Stomach smooth muscle (tissue), 2 donors: ENCODE measurements around the gene ISG20.

ENCODE experiments used
- H3K27ac ChIP-seq: one replicate; pipeline ENCODE4 v1.7.0; 2013; ENCODE audit warnings: mild to moderate bottlenecking, low read length, inconsistent platforms
- H3K27me3 ChIP-seq, 2 donors: one replicate each; pipeline ENCODE4 v1.7.0; 2013; ENCODE audit warnings: low read length in 2 of 2; ENCODE audit not compliant: insufficient read depth in 2 of 2, control insufficient read depth in 1 of 2
- H3K36me3 ChIP-seq, 2 donors: one replicate each; pipeline ENCODE4 v1.7.0; 2013; ENCODE audit warnings: low read length in 2 of 2; ENCODE audit not compliant: control insufficient read depth in 2 of 2, insufficient read depth in 2 of 2
- H3K4me1 ChIP-seq: one replicate; pipeline ENCODE4 v1.7.0; 2013; ENCODE audit warnings: low read length; ENCODE audit not compliant: control insufficient read depth, insufficient read depth
- H3K4me3 ChIP-seq, 2 donors: one replicate each; pipeline ENCODE4 v1.7.0; 2013; ENCODE audit warnings: low read length in 2 of 2
- H3K9ac ChIP-seq, 2 donors: one replicate each; pipeline ENCODE4 v1.7.0; 2013; ENCODE audit warnings: low read length in 2 of 2, mild to moderate bottlenecking in 1 of 2
- H3K9me3 ChIP-seq, 2 donors: one replicate each; pipeline ENCODE4 v1.7.0; 2013; ENCODE audit warnings: low read length in 2 of 2; ENCODE audit not compliant: control insufficient read depth in 2 of 2
- donor health status: healthy.
- donor health status: Pancreatic carcinoma.

Gene ISG20

DNA sequence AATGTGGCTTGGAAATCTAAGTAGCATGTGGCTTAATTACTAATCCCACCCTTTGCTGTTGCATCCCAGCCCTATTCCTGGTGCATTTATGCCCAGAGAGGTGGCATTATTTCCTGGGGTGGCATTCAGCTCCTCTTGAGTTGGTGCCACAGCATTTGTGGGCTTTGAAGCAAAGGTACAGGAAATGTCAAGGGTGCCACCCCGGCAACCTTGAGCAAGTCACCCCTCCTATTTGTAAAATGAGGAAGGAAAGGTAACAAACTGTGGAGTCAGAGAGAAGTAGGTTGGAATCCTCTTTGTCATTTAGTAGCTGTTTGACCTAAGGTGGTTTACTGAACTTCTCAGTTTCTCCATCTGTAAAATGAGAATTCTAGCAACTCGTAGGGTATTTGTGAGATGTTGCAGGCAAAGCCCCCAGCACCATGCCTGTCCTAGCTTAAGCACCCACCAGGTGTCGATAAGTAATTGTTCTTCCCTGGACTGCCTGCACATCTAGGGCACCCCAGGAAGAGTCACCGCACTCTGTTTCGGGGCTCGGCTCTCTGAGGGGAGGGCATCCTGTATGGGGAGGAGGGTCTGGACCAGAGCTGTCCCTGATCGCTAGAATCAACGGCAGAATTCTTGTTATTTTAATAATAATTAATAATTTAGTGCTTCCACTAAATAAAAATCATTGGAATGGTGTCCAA is 17.1 kb downstream of the ISG20 start:
- H3K9ac ChIP-seq = no peak overlapping the region
- H3K27me3 ChIP-seq = peaks cover 5 to 6% of the 10 kb centered on the region in 2 donors
- no peak overlapping the region for H3K4me3 ChIP-seq
- H3K9me3 ChIP-seq = no peaks in the 10 kb centered on the region
- no peak overlapping the region for H3K27ac ChIP-seq
- no peaks in the 10 kb centered on the region for H3K36me3 ChIP-seq
- H3K4me1 ChIP-seq = peaks cover 3% of the 10 kb centered on the region

DNA sequence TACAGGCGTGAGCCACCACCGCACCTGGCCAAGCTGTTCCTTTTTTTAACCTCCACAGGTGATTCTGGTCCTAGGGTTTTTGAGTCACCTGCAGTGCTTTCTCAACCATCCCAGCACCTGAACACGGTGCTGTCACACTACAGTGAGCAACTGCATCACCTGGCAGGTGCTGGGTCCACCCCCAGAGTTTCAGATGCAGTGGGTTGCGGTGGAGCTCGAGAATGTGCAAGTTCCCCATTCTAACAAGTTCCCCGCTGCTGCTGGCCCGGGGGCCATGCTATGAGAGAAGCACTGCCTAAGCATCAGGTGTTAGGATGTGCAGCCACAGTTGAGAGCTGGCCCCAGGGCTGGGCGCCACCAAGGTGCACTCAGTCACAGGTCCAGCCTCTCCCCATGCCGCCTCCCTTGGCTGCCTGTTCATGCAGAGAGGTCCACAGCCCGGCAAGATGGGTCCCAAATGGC is 18.0 kb downstream of the ISG20 start:
- H3K9ac ChIP-seq = no peak overlapping the region
- H3K27ac ChIP-seq = no peak overlapping the region
- no peaks in the 10 kb centered on the region for H3K9me3 ChIP-seq
- no peaks in the 10 kb centered on the region for H3K36me3 ChIP-seq
- peaks cover 3% of the 10 kb centered on the region for H3K4me1 ChIP-seq
- H3K4me3 ChIP-seq = no peak overlapping the region
- H3K27me3 ChIP-seq = peaks cover 5 to 6% of the 10 kb centered on the region in 2 donors

DNA sequence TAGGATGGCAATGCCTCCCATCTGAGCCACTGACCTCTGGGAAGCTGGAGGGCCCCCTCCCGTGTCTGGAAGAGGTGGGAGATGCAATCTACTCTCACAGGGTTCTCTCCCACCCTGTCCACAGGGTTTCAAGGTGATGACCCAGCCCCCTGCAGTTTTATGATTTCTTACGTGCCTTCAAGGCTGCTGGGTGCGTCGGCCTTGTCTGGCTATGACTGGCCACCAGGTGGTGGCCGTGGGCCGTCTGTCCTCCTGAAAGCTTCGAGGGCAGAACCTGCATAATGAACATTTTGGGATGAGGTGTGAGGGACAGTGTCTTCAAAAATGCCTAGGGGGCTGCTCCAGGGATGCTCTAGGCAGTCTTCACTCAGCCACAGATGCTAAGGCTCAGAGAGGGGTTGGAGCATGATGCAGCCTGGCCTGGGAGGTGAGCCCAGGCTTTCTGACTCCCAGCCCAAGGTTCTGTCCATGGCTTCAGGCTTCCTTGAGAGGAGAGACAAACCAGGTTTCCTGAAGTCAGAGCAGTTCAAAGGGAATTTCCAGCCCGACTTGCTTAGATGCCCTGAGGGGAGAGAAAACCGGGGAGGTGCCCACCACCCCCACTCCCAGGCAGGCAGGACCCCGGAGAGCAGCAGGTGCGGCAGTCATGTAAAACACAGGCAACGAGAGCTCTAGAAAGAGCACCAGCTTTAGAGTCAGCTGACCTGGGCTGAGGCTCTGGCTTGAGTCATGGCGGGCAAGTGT is 18.7 kb downstream of the ISG20 start:
- Histone ChIP-seq H3K9ac (no peak overlapping the region), H3K4me1 (peaks cover 3% of the 10 kb centered on the region), H3K27me3 (peaks cover 5 to 6% of the 10 kb centered on the region in 2 donors), H3K36me3 (no peaks in the 10 kb centered on the region), H3K27ac (no peak overlapping the region), H3K4me3 (no peak overlapping the region), H3K9me3 (no peaks in the 10 kb centered on the region)

DNA sequence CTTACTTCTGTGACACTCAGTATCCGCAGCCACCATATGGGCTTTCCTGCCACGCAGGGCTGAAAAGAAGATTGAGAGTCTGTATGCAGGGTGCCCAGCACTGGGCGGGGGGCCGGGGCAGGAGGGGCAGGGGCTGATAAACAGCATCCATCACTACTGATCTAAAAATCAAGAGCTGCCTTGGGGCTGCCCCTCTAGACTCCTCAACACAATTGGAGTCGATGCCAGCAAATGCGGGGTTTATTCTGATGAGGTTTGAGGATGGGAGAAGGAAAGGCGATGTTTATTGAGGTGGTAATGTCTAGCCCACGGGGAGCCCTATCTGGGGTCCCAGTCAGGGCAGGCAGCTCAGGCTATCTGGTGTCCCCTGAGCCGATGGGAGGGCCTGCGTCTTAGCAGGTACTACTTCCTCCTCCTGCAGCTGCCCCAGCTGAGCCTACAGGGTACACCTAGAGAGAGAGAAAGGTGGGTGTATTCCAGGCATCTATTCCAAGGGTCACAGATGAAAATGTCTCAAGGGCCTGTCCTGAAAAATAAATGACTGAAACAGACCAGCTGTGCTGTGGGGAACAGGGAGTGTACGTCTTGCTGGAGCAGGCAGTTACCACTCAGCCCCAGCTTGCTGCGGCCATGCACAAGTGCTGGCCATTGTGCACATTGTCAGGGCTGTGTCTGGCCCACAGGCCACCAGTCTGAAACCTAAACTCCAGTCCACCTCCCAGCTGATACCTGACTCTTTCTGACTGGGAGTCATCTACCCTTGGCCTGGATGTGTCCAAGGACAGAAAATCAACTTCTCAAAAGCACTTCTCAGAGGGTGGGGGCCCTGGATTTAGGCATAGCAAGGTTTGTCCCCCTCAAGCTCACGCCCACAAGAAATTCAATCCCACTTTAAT is 19.5 kb downstream of the ISG20 start:
- H3K9me3 ChIP-seq = no peaks in the 10 kb centered on the region
- no peak overlapping the region for H3K9ac ChIP-seq
- no peak overlapping the region for H3K27ac ChIP-seq
- no peak overlapping the region for H3K4me3 ChIP-seq
- H3K27me3 ChIP-seq = peaks cover 5 to 6% of the 10 kb centered on the region in 2 donors
- no peaks in the 10 kb centered on the region for H3K36me3 ChIP-seq
- peaks cover 3% of the 10 kb centered on the region for H3K4me1 ChIP-seq

DNA sequence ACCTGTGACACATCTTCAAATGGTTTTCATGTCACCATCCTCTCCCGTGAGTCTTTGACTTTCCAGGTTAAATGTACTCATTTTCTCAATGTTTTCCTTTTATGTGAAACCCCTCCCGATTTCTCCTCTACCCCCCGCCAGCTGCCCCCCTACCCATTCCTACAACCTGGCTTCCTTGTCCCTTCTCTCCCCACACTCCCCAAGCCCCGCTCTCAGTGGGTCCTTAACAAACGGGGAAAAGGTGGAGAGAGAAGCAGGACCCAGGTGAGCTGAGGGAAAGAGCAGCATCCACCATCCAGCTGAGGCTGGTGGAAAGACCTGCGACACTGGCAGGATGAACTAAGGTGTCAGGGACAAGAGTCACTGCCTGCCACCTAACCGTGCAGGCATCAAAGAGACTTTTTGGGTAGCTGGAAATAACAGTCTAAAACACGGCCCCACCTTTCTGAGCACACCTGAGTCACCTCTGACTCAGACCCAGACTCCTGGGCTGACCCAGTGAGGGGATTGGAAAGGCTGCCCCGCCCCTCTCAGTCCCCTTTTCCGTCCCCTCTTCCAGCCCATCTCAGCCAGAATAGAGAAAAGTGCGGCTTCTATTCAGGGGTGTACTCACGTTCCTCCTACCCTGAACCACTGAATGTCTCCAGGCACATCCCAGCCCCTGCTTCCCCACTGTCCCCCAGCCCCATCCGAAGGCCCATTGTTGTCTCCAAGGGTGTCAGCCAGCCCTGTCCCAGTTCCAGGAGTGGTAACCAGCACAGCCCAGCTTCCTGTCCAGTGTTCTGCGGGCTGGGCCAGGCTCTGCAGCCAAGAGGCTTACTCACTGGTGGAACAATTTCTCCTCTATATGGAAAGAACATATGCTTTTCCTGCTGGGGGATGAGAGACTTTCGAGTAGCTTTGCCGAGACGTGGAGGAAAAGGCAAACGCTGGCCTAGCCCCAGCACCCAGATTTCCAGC is 20.4 kb downstream of the ISG20 start:
- Histone ChIP-seq H3K9ac (no peak overlapping the region), H3K9me3 (no peaks in the 10 kb centered on the region), H3K4me1 (peaks cover 3% of the 10 kb centered on the region), H3K4me3 (no peak overlapping the region), H3K36me3 (no peaks in the 10 kb centered on the region), H3K27ac (no peak overlapping the region), H3K27me3 (peaks cover 5 to 6% of the 10 kb centered on the region in 2 donors)

DNA sequence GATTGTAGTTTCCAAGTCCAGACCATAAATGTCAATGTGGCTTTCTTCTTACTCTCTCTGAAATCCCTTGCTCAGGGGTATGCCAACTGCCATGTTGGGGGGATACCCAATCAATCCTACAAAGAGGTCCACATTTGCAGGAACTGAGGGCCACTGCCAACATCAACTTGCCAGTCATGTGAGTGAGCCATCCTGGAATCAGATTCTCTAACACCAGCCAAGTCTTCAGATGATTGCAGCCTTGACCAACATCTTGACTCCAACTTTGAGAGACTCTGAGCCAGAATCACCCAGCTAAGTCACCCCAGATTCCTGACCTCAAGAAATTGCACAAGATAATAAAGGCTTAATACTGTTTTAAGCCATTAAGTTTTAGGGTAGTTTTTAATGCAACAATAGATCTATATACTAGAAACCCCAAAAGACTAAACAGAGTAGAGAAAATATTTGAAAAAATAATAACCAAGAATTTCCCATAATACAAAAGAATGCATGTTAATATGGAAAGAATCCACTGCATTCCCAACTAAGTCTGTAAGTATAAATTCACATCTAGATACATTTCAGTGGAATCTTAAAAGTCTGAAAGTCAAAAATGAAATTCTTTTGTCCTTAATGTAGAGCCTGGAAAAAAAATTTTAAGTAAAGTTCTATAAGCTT is 22.4 kb downstream of the ISG20 start:
- Histone ChIP-seq H3K36me3 (no peaks in the 10 kb centered on the region), H3K27ac (no peak overlapping the region), H3K27me3 (peaks cover 5 to 6% of the 10 kb centered on the region in 2 donors), H3K4me3 (no peak overlapping the region), H3K9ac (no peak overlapping the region), H3K4me1 (peaks cover 3% of the 10 kb centered on the region), H3K9me3 (no peaks in the 10 kb centered on the region)

DNA sequence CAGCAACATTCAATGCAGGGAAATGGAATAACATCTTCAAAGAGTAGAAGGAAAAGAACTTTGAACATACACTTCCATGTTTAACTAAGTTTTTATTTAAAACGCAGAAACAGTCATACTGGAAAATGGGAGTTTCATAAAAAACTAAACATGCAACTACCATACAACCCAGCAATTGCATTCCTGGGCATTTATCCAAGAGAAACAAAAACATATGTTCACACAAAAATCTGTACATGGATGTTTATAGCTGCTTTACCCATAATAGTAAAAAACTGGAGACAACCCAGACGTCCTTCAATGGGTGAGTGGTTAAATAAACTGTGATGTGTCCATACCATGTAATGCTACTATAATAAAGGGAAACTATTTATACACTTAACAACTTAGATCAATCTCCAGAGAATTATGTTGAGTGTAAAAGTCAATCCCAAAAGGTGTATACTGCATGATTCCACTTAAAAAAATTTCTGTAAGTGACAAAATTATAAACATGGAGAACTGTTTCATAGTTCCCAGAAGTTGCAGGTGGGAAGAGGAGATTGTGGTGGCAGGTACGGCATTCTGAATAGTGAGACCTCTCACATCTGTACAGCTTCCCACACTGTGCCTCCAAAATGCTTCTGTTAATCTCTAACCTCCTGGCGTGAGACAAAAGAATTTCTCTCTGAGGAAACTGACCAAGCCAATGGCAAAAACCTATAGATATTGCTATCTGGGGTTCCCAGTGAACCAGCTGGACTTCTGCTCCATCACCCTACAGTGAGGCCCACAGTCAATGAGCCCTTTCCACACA is 23.1 kb downstream of the ISG20 start:
- H3K27me3 ChIP-seq = peaks cover 2 to 6% of the 10 kb centered on the region in 2 donors
- no peak overlapping the region for H3K27ac ChIP-seq
- H3K36me3 ChIP-seq = no peaks in the 10 kb centered on the region
- peaks cover 3% of the 10 kb centered on the region for H3K4me1 ChIP-seq
- H3K9ac ChIP-seq = no peak overlapping the region
- no peaks in the 10 kb centered on the region for H3K9me3 ChIP-seq
- H3K4me3 ChIP-seq = no peak overlapping the region

DNA sequence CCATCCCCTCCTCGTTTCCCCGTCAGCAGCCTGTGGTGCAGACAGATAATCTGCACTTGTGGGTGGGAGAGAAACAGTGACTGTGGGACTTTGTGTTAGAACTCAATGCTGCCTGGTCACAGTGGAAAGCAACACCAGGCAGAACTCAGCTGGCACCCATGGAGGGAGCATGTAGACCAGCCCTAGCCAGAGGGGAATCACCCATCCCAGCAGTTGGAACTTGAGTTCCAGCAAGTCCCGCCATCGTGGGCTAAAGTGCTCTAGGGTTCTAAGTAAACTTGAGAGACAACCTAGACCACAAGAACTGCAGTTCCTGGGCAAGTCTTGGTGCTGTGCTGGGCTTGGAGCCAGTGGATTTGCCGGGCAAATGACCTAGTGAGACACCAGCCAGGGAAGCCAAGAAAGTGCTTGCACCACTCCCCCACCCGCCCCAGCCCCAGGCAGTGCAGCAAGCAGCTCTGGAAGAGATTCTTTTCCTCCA is 24.4 kb downstream of the ISG20 start:
- no peak overlapping the region for H3K27ac ChIP-seq
- H3K36me3 ChIP-seq = no peaks in the 10 kb centered on the region
- H3K27me3 ChIP-seq = peaks cover 0 to 6% of the 10 kb centered on the region in 2 donors
- H3K4me3 ChIP-seq = no peak overlapping the region
- H3K9ac ChIP-seq = no peak overlapping the region
- H3K4me1 ChIP-seq = peaks cover 3% of the 10 kb centered on the region
- H3K9me3 ChIP-seq = no peaks in the 10 kb centered on the region

DNA sequence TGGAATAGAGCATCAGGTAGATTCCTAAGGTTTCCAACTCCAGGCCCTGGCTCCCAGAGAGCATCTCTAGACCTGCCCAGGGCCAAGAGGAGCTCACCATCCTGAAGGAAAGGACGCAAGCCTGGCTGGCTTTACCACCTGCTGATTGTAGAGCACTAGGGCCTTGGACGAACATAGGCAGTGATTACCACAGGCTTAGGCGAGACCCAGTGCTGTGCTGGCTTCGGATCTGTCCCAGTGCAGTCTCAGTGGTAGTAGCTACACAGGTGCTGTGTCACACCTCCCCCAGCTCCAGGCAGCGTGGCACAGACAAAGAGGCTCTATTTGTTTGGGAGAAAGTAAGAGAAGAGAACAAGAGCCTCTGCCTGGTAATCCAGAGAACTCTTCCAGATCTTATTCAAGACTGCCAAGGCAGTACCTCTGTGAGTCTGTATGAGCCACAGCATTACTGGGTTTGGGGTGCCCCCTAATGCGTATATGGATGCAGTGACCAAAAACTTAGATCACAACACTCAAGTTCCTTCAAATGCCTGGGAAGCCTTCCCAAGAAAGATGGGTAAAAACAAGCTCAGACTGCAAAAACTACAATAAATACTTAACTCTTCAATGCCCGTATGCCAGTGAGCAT is 25.4 kb downstream of the ISG20 start:
- Histone ChIP-seq H3K9ac (no peak overlapping the region), H3K27ac (no peak overlapping the region), H3K4me1 (no peaks in the 10 kb centered on the region), H3K36me3 (no peaks in the 10 kb centered on the region), H3K9me3 (no peaks in the 10 kb centered on the region), H3K27me3 (peaks cover 0 to 3% of the 10 kb centered on the region in 2 donors), H3K4me3 (no peak overlapping the region)
